ENCODE results near the gene SIVA1. TPM values are rescaled to one million over a fixed set of nuclear protein-coding genes. Genes with fewer than 3 reads are reported as not detected.

Gene SIVA1
- total RNA-seq, 4 donors from 2014 or later, result 141 to 262 (median 167) TPM

DNA sequence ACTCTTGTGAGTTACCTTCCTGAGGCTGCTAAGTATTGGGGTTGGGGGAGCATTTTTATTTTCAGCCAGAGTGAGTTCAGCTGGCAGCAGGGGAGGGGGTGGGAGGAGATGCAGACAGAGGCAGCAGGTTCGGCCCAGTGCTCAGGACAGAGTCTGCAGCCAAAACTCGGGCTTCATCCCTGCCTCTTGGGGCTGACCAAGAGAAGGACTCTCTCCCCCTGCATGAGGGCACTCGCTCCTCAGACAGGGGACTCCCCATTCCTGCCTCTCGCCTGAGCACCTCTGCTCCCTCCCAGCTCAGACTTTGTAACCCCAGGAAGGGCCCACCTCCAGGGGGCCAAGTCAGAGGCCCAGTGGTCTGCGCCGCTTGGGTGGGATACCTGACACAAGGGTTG is 43.7 kb downstream of the SIVA1 start:
- ATAC-seq (ENCODE audit: low FRiP score) (no peak), DNase-seq (ENCODE audit: low spot score) (no peak)
- TF ChIP-seq, protein P1, sequence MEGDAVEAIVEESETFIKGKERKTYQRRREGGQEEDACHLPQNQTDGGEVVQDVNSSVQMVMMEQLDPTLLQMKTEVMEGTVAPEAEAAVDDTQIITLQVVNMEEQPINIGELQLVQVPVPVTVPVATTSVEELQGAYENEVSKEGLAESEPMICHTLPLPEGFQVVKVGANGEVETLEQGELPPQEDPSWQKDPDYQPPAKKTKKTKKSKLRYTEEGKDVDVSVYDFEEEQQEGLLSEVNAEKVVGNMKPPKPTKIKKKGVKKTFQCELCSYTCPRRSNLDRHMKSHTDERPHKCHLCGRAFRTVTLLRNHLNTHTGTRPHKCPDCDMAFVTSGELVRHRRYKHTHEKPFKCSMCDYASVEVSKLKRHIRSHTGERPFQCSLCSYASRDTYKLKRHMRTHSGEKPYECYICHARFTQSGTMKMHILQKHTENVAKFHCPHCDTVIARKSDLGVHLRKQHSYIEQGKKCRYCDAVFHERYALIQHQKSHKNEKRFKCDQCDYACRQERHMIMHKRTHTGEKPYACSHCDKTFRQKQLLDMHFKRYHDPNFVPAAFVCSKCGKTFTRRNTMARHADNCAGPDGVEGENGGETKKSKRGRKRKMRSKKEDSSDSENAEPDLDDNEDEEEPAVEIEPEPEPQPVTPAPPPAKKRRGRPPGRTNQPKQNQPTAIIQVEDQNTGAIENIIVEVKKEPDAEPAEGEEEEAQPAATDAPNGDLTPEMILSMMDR (IDR thresholded peaks at IDR 0.05), result no peak

DNA sequence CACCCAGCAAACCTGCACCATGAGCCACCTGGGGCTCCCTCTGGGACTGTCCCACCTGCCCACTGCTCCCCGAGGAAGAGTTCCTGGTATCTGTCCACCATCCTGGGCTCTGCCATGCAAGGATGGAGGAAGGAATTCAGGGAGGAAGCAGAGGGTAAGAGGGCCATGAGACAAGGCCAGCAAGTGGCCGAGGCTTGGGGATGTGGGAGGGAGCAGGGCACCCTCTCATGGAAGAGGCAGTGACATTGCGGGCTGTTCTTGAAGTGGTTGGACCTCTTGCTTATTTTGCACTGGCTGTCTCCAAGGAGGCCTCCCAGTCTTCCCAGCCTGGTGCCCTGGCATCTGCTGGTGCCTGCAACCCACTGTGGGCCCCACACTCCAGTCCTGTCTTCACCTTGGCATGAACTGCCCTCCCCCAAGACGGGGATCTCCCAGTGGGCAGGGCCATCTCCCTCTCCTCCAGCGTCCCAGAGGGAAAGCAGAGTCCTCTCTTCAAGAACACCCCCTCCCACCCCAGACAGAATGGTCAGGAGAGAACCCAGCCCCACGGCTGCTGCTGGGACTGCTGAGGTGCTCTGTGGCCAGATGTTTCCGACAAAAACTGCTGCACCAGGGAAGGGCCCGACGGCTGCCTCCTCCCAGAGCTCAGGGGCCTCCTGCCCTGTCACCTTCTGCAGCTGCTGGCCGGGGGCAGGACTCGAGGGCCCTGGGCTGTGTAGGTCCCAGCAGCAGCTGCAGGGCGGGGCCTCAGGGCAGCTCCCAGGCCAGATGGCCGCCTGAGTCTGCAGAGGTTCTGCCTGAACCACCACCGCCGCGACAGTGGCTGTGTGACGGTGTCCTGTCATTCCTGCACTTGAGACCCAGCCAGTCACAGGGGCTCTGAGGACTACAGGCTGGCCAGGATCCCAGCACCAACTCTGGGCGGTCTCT is 44.4 kb downstream of the SIVA1 start:
- TF ChIP-seq, protein P1 (IDR thresholded peaks at IDR 0.05), result no peak
- DNase-seq (ENCODE audit: low spot score) (no peak), ATAC-seq (ENCODE audit: low FRiP score) (no peak)

DNA sequence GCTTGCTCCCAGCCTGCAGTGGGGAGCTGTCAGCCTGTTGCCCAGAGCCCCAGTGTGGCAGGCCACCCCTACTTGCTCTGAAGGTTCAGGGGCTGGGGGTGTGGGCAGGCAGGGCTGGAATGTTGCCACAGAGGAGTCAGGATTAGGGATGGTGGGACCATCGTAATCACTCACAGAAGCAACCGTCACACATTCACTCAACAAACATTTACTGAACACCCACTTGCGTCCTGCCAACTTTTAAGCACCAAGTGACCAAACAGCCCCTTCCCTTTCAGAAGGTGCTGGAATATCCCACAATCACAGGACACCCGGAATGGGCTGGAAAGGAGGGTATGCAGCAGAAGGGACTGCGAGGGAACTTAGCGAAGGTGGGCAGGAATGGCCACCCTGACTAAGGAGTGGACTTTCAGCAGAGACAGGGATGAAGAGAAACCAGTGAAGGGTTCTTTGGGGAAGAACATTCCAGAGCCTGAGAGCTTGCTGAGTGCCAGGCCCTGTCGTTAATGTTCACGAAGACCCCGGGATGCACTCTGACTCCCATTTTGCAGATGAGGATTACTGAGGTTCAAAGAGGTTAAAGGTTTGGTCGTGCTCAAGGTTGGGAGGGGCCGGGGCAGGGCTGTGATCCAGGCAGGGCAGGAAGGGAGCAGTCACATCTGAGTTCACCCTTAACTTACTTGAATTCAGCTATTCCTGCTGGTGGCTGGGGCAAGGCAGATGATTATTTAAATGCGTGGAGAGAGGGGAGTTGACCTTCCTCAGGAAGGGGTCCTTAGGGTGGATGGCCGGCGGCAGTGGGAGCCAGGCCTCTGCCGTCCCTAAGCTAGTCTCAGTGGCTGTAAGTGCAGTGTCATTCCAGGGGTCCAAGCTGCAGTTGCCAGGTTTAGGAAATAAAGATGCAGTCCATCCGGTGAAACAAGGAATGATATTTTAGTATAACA is 45.6 kb downstream of the SIVA1 start:
- DNase-seq (ENCODE audit: low spot score), result no peak
- no peak for ATAC-seq (ENCODE audit: low FRiP score)
- TF ChIP-seq, protein P1 (IDR thresholded peaks at IDR 0.05), result no peak

DNA sequence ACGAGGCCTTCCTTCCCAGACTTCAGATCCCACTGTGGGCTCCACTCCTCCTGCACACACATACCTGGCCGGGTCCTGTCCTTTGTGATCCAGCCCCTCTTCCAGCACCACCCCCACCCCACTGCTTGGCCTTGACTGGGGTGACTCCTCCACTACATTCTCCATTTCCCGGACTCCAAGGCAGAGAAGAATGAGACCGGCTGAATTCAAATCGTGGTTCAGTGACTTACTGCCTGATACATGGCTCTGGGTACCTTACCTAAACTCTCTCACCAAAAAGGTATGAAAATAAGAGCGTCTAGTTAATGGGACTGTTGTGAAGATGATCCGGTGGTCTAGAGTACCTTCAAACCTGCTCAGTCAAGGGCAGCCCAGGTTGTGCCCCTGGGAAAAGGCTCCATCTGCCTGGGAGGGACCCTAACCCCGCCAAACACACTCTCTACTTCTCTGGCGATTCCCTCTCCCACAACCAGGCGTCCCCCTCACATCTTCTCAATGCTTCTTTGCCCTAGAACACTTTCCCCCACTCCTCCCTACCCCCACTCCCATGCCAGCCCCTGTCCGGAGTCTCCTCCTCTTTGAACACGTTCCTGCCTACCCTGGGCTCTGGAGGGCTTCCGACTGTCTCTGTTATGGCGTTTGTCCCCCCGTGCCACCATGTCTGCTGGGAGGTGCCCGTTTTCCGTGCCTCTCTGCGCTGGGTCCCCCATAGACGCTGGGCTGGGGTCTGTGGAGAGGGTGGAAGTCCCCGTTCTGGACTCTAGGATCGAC is 46.5 kb downstream of the SIVA1 start:
- no peak for ATAC-seq (ENCODE audit: low FRiP score)
- TF ChIP-seq, protein P1 (IDR thresholded peaks at IDR 0.05), result no peak
- no peak for DNase-seq (ENCODE audit: low spot score)

DNA sequence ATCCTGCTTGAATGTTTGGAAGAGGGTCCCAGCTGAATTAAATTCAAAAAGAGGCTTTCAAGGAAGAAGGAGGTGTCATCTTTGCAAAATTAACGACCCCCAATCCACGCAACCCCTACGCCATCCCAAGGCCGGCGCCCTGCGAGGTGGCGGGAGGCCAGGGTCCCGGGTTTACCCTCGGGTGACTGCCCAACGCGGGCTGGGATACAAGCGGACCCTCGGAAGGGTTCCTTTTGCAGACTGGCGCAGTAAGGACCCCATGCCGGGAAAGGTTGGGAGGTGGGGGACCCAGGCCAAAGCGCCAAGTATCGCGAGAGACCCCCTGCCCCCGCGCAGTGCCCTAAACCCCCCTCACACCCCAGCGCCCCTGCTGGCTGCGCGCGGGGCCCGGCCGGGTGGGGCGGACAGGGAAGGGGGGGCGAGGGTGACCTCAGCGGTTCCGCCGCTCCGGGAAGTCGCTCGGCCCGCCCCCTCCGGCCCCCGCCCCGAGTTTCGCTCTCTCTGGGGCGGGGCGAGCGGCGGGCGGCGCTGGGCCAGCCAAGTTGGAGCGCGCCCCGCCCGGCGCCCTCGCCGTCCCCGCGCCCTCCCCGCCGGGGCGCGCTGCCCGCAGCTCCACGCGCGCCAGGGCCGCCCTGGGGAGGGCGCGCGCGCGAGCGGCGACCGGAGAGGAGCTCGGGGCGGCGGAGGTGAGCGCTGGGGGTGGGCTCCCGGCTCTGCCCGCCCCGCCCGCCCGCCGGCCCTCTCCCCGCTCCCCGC is 47.2 kb downstream of the SIVA1 start:
- peak; percentile 56 for DNase-seq (ENCODE audit: low spot score)
- TF ChIP-seq, protein P1 (IDR thresholded peaks at IDR 0.05), result peak in 1 of 3 donors; percentile 26
- ATAC-seq (ENCODE audit: low FRiP score), result peak; percentile 78
